GM23248 (cell line): ENCODE data around the gene SMTNL1. TPM values are rescaled to one million over a fixed set of nuclear protein-coding genes. Genes with fewer than 3 reads are reported as not detected.

Experiments
- DNase-seq: peaks from one replicate; pipeline ENCODE4 v3.0.0-alpha.2; 2015
- H2AFZ ChIP-seq: fragments of 200-600 bp; sonication (generic); 2 replicates; pipeline ENCODE4 v1.6.1; 2016; ENCODE audit warnings: antibody characterized with exemption
- H3F3A ChIP-seq: fragments of 200-600 bp; sonication (generic); 2 replicates; pipeline ENCODE4 v1.6.1; 2016; ENCODE audit warnings: mild to moderate bottlenecking, antibody characterized with exemption, mixed run types; ENCODE audit not compliant: insufficient read depth
- H3K27ac ChIP-seq: fragments of 200-600 bp; sonication (generic); 2 replicates; pipeline ENCODE4 v1.5.1; 2016; ENCODE audit warnings: mild to moderate bottlenecking
- H3K27me3 ChIP-seq: fragments of 200-600 bp; sonication (generic); replicated peaks from 2 replicates; pipeline ENCODE4 v1.6.1; 2016; ENCODE audit warnings: mild to moderate bottlenecking; ENCODE audit not compliant: insufficient read depth
- H3K36me3 ChIP-seq: fragments of 200-600 bp; sonication (generic); 2 replicates; pipeline ENCODE4 v1.6.1; 2016; ENCODE audit warnings: low read depth, mild to moderate bottlenecking
- H3K4me1 ChIP-seq: fragments of 200-600 bp; sonication (generic); 2 replicates; pipeline ENCODE4 v1.6.1; 2016; ENCODE audit warnings: mild to moderate bottlenecking; ENCODE audit not compliant: insufficient read depth
- H3K4me2 ChIP-seq: fragments of 200-600 bp; sonication (generic); one replicate; pipeline ENCODE4 v1.6.1; 2016; ENCODE audit warnings: mild to moderate bottlenecking; ENCODE audit not compliant: unreplicated experiment
- H3K4me3 ChIP-seq: fragments of 200-600 bp; sonication (generic); 2 replicates; pipeline ENCODE4 v1.5.1; 2016; ENCODE audit warnings: mild to moderate bottlenecking
- H3K79me2 ChIP-seq: fragments of 200-600 bp; sonication (generic); 2 replicates; pipeline ENCODE4 v1.6.1; 2016; ENCODE audit warnings: mild to moderate bottlenecking; ENCODE audit not compliant: insufficient read depth
- H3K9ac ChIP-seq: fragments of 200-600 bp; sonication (generic); 2 replicates; pipeline ENCODE4 v1.6.1; 2016; ENCODE audit warnings: mild to moderate bottlenecking
- H3K9me2 ChIP-seq: fragments of 200-600 bp; sonication (generic); 2 replicates; pipeline ENCODE4 v1.6.1; 2016; ENCODE audit warnings: mixed run types, mild to moderate bottlenecking, moderate library complexity; ENCODE audit not compliant: insufficient read depth
- H3K9me3 ChIP-seq: fragments of 200-600 bp; sonication (generic); one replicate; pipeline ENCODE4 v1.6.1; 2017; ENCODE audit warnings: low read depth
- H4K20me1 ChIP-seq: fragments of 200-600 bp; sonication (generic); 2 replicates; pipeline ENCODE4 v1.6.0; 2016; ENCODE audit not compliant: insufficient read depth
- EZH2 ChIP-seq: fragments of 200-600 bp; sonication (generic); IDR thresholded peaks from 2 replicates; pipeline ENCODE4 v1.6.1; 2018; ENCODE audit warnings: antibody characterized with exemption, mild to moderate bottlenecking; ENCODE audit not compliant: insufficient read depth, poor library complexity, severe bottlenecking
- EZH2phosphoT487 ChIP-seq: fragments of 200-600 bp; sonication (generic); IDR thresholded peaks from 2 replicates; pipeline ENCODE4 v1.6.1; 2018; ENCODE audit warnings: antibody characterized with exemption, moderate library complexity, mild to moderate bottlenecking, low read depth; ENCODE audit not compliant: insufficient read depth
- WGBS, 2 experiments: methylation state at CpG; one replicate each; pipeline ENCODE4 v1.1.6; 2015 to 2017; ENCODE audit warnings: low lambda C conversion rate in 2 of 2, low coverage in 1 of 2; ENCODE audit errors: missing lambda C conversion rate in 2 of 2; 5-methylcytosine and 5-hydroxymethylcytosine counted together
- in situ Hi-C: fragments of 300-500 bp; cut with MboI; formaldehyde crosslinking; loops from 2 replicates; pipeline ENCODE4 v1.15.0; 2020
- polyA plus RNA-seq: library from polyadenylated mRNA; unstranded; fragments of >200 nt; fragmentation: Nextera tagmentation; extraction: Ambion mirVana; gene quantifications from 2 replicates; pipeline ENCODE4 v1.2.1, GENCODE V29; 2016
- total RNA-seq: library from RNA; depleted of rRNA; stranded (reverse); fragments of >200 nt; shearing (Covaris generic); gene quantifications from 2 replicates; pipeline ENCODE4 v1.2.3, GENCODE V29; 2014

The SMTNL1 gene
- total and polyA plus RNA-seq, 2 experiments from 2014 or later = not detected

- H3F3A ChIP-seq = peaks cover 6% of the 10 kb centered on the region; the same call in 1 of the 2 replicates
- no peak for TF ChIP-seq EZH2phosphoT487
- no peak for TF ChIP-seq EZH2
- whole genome bisulfite sequencing, 2 experiments = 54 to 61% methylated on average over 15 of the region's 15 CpGs
- H2AFZ ChIP-seq = no peak overlapping the region
- in situ Hi-C loops = no loop called here
- H3K27ac ChIP-seq = no peak overlapping the region
- H4K20me1 ChIP-seq = no peaks in the 10 kb centered on the region
- H3K36me3 ChIP-seq = no peaks in the 10 kb centered on the region
- no peaks in the 10 kb centered on the region for H3K79me2 ChIP-seq
- H3K9me3 ChIP-seq = no peaks in the 10 kb centered on the region
- H3K4me1 ChIP-seq = no peaks in the 10 kb centered on the region
- no peak overlapping the region for H3K9ac ChIP-seq
- no peaks in the 10 kb centered on the region for H3K27me3 ChIP-seq
- no peak overlapping the region for H3K4me3 ChIP-seq
- no peaks in the 10 kb centered on the region for H3K9me2 ChIP-seq
- no peak overlapping the region for H3K4me2 ChIP-seq
- peak; percentile 30 for DNase-seq
Measured at GRCh38 chr11:57493507-57494503, 43.6 kb upstream of the SMTNL1 start.

GRCh38 chr11:57496109-57496820, 41.1 kb upstream of the SMTNL1 start:
- H3K4me3 ChIP-seq = no peak overlapping the region
- no peaks in the 10 kb centered on the region for H3K79me2 ChIP-seq
- TF ChIP-seq EZH2phosphoT487 = no peak
- no peak for TF ChIP-seq EZH2
- H3K27me3 ChIP-seq = no peaks in the 10 kb centered on the region
- no peak overlapping the region for H2AFZ ChIP-seq
- H3K4me1 ChIP-seq = no peaks in the 10 kb centered on the region
- H3K27ac ChIP-seq = no peak overlapping the region
- WGBS, 2 experiments = 84 to 91% methylated on average over 8 to 9 of the region's 9 CpGs
- H3K9me2 ChIP-seq = no peaks in the 10 kb centered on the region
- H3F3A ChIP-seq = no peaks in the 10 kb centered on the region
- H3K4me2 ChIP-seq = no peak overlapping the region
- in situ Hi-C loops = no loop called here
- DNase-seq = no peak
- H3K9ac ChIP-seq = no peak overlapping the region
- no peaks in the 10 kb centered on the region for H4K20me1 ChIP-seq
- no peaks in the 10 kb centered on the region for H3K36me3 ChIP-seq
- H3K9me3 ChIP-seq = no peaks in the 10 kb centered on the region

- Histone ChIP-seq H4K20me1 (no peaks in the 10 kb centered on the region), H3F3A (no peaks in the 10 kb centered on the region), H3K79me2 (no peaks in the 10 kb centered on the region), H3K4me2 (no peak overlapping the region), H3K9ac (no peak overlapping the region), H3K4me3 (no peak overlapping the region), H3K9me2 (no peaks in the 10 kb centered on the region), H3K27me3 (no peaks in the 10 kb centered on the region), H3K4me1 (no peaks in the 10 kb centered on the region), H3K9me3 (no peaks in the 10 kb centered on the region), H3K27ac (no peak overlapping the region), H2AFZ (no peak overlapping the region), H3K36me3 (no peaks in the 10 kb centered on the region)
- DNase-seq = no peak
- WGBS, 2 experiments = 98% methylated on average over 15 of the region's 15 CpGs
- TF ChIP-seq EZH2phosphoT487 = no peak
- no peak for TF ChIP-seq EZH2
- in situ Hi-C loops = no loop called here
Measured at GRCh38 chr11:57497303-57498247, 39.8 kb upstream of the SMTNL1 start.

DNA sequence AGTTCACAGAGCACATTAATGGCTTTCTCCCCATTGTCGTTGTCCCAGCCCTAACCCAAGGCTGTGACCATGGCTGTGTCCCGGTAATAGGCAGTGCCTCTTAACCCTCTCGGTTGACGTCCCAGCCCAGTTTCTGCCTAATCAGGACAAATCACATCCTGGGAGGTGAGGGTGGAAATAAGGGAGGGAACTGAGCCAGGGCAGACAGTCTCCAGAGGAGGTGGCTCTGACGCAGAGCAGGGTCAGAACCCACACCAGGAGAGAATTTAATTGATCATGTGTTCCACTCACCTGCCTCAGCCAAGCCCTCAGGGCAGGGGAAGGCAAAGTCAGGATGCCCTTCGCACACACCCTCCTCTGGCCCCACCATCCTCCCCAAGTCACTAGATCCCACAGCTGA, 38.9 kb upstream of the SMTNL1 start:
- H3K4me3 ChIP-seq = no peak overlapping the region
- no peak overlapping the region for H2AFZ ChIP-seq
- H4K20me1 ChIP-seq = no peaks in the 10 kb centered on the region
- in situ Hi-C loops = no loop called here
- no peaks in the 10 kb centered on the region for H3K4me1 ChIP-seq
- no peaks in the 10 kb centered on the region for H3K9me2 ChIP-seq
- H3K4me2 ChIP-seq = no peak overlapping the region
- no peak overlapping the region for H3K27ac ChIP-seq
- H3K36me3 ChIP-seq = no peaks in the 10 kb centered on the region
- H3K9ac ChIP-seq = no peak overlapping the region
- 92 to 95% methylated on average over 6 of the region's 6 CpGs for WGBS, 2 experiments
- DNase-seq = no peak
- no peaks in the 10 kb centered on the region for H3K79me2 ChIP-seq
- H3K27me3 ChIP-seq = no peaks in the 10 kb centered on the region
- TF ChIP-seq EZH2phosphoT487 = no peak
- TF ChIP-seq EZH2 = no peak
- H3K9me3 ChIP-seq = no peaks in the 10 kb centered on the region
- H3F3A ChIP-seq = no peaks in the 10 kb centered on the region
